GM18498 (cell line): ENCODE measurements around the gene HDAC11.
A peak's percentile ranks its signal among the peaks of the same experiment; 100 is the strongest.
"Not testable (repeated sequence)": the region's sequence is repeated elsewhere in the genome, so short reads cannot be mapped to it uniquely, and the experiment has no call there.

Experiments
- ATAC-seq: cut with Tn5 transposase; IDR thresholded peaks from one replicate; pipeline ENCODE4 v1.9.1; 2021; ENCODE audit warnings: mild to moderate bottlenecking, moderate library complexity; ENCODE audit not compliant: unreplicated experiment

The HDAC11 gene

DNA sequence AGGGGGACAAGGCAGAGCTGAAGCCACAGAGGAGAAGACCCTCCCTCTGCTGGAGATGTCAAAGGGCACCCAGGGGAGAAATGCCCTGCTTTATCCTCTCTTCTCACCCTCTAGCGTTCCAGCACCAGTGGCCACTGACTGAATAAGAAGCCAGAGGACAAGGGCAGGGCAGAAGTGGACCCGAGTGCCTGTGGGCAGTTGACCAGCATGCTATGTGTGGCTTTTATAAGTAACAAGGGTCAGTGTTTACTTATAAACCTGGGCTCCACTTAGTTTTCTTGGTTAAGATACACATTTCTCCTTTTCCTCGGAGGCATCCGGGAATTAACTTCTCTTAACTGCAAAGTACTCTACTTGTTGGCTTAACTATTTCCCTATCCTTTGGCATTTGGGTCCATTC, 13.3 kb upstream of the HDAC11 start:
- ATAC-seq = no peak

DNA sequence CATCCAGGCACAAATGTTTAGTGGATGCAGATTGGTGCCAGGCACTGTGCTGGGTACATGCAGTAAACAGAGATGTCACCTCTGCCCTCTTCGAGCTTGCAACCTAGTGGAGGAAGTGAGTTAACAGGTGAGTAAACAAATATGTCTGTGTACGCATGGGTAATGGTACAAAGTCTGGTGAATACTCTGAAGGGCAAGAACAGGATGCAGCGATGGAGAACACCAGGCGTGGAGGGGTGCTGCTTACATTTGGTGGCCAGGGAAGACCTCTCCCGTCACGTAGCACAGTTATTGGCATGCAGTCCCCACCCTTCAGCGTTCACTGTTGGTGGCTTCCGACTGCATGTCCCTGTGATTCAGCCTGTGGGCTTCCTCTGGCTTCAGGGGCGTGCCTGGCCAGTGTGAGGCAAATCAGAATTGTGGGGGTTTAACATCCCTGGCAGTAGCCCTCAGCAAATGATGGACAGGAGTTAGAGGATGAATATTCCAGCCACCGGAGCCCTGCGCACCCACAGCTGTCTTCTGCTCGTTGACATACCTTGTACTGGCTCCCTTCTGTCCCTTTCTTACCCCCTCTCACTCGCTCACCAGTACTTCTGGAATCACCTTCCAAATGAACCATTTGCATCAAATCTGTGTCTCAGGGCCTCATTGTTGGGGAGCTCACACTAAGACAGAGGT, 9.1 kb upstream of the HDAC11 start:
- no peak for ATAC-seq

DNA sequence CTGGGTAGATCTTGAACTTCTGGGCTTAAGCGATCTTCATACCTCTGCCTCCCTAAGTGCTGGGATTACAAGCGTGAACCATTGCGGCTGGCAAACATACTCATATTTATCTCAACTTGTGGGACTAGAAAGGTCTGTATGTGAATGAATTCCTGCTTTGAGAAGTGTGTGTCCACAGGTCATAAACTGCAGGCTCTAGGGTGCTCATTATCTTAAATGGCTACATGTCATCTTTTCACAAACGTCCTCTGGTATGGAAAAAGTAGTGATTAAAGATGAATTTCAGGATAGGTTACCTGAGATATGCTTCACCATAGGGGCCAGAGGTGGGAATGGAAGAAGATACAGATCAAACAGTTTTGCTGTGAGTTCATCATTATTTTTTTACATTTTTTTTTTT, 7.8 kb upstream of the HDAC11 start:
- ATAC-seq = no peak

DNA sequence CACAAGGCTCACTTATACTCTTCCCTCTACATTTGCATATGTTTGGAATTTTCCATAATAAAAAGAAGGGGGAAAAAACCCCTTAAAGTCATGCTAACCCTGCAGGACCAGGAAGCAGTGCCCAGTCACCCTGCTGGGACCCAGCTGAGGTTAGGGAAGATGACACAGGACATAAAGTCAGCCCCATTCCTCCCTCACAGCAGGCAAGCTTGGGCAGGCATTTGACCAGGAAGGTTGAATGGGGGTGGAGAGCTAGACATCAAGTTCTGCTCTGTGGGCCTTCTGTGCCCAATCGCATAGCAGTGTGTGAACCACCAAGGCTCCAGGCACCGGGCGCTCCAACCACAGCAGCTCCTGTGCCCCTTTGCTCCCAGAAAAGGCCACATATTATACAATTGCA, 7.1 kb upstream of the HDAC11 start:
- ATAC-seq = no peak

DNA sequence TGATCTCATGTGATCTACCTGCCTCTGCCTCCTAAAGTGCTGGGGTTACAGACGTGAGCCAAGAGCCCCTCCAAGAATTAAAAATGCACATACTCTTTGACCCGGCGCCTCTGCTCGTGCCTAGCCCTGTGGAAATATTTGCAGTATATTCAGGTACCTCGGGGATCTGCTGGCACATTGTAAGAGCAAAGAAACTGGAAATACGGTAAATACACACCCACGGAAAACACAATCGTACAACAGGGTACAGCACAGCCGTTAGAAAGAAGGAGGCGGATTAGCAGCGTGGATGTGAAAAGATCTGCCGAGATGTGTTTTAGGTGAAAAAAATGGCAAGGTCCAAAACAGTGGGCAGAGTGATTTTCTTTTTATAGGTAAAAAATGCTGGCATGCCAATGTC, 6.1 kb upstream of the HDAC11 start:
- ATAC-seq = no peak

DNA sequence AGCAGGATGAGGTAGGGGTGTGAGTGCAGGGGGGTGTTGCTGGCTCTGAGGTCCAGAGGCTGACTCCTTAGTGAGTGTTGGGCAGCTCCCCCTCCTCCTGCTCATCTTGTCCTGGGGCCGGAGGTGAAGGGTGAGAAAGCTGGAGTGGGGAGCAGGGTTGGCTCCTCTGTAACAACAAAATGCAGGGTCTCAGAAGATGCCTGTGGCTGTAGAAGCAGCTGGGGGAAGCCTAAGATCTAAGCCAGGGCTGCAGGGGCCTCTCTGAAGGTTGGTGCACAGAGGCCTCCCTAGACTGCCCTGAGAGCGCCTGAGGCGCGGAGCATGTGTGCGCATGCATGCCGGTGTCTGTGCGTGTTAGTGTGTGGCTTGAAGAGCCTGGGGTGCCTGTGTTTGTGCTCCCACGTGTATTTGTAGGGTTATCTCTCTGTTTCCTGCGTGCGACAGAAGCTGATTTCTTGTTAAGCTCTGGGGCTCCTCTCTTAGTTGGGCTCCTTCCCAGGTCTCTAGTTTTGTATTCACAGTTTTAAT, 5.3 kb upstream of the HDAC11 start:
- ATAC-seq = no peak

DNA sequence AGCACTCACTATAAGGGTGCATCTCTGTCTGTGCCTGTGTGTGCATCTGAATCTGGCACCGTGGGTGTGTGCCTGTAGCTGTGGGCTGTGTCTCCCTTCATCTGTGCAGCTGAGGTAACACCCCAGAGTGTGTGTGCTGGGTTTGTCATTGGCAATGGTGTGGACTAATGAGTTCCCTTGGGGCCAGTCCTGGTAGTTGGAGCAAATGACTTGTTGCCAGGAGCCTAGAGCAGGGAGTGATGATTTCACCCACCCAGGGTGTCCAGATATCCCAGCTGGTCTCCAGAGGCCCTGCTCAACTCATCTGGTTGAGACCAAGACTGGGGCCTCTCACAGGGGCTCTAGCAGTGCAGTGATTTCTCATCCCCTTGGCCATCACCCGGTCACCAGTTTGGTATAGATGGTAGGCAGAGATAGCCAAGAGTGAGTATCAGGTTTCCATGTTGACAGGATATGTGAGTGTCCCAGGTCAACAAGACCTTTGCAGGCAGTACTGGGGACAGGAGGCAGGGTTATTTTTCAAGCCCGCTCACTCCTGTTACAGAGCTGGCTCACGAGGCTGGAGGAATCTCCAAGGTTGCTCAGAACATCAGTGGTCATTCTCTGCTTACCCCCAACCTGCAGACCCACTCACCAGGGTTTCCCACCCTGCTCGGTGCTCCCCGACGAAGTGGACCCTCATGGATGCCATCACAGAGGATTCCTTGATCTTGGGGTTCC, 4.1 kb upstream of the HDAC11 start:
- no peak for ATAC-seq

- ATAC-seq = no peak
Measured at GRCh38 chr3:13477943-13478342, 2.2 kb upstream of the HDAC11 start.

DNA sequence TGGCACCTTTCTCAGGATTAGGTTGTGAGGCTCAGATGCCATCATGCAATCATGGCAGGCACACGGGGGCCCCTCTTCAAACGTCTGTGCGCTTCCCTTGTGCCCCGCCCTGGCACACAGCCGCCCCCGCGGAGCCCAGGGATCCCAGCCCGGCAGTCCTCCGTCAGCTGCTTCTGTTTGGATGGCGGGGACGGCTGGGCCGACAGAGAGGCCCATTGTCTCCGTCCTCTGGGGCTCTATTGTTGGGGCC, 849 bp upstream of the HDAC11 start:
- no peak for ATAC-seq

DNA sequence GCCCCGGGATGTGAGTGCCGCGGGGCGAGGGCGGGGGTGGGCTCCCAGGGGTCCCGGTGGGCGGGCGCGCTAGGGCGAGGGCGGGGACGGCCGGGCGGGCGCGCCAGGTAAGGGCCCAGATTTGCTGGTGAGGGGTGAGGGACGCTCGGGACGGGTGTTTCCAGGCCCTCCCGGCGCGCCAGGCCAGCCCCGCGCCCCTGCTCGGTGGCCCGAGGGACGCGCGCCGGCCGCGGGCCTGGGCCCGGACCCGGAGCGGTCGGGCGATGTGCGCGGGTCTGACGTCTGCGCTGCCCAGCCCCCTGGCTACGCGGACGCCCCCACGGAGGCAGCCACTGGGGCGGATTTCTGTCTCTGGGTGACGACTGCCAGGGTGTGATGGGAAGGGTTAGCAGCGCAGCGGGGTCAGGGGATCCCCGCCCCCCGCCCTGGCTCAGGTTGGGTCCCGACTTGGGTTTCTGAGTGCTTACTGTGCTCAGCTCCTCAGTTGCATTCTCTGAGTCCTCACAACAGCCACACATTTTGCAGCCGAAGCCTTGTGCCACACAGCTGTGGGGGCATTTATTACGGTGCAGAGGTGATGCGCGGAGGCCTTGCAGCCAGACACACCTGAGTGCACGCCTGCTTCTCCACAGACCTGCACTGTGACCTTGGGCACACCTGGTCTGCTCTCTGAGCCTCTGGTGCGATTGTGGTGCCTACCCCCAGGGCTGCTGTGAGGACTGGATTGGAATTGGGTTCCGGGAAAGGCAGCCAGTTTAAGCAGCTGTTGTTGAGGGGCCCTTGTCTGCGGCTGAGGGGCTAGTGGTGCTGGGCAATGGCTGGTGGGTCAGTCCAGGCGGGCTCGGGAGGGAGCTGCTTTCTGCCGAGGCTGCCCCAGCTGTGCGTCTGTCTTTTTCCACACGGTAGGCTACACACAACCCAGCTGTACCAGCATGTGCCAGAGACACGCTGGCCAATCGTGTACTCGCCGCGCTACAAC, 523 bp downstream of the HDAC11 start:
- peak; percentile 20 for ATAC-seq

- ATAC-seq = no peak
Measured at GRCh38 chr3:13482106-13482690, 2.1 kb downstream of the HDAC11 start.

GRCh38 chr3:13483286-13483685, 3.2 kb downstream of the HDAC11 start:
- no peak for ATAC-seq

- ATAC-seq = no peak
Measured at GRCh38 chr3:13483988-13484695, 4.0 kb downstream of the HDAC11 start.

DNA sequence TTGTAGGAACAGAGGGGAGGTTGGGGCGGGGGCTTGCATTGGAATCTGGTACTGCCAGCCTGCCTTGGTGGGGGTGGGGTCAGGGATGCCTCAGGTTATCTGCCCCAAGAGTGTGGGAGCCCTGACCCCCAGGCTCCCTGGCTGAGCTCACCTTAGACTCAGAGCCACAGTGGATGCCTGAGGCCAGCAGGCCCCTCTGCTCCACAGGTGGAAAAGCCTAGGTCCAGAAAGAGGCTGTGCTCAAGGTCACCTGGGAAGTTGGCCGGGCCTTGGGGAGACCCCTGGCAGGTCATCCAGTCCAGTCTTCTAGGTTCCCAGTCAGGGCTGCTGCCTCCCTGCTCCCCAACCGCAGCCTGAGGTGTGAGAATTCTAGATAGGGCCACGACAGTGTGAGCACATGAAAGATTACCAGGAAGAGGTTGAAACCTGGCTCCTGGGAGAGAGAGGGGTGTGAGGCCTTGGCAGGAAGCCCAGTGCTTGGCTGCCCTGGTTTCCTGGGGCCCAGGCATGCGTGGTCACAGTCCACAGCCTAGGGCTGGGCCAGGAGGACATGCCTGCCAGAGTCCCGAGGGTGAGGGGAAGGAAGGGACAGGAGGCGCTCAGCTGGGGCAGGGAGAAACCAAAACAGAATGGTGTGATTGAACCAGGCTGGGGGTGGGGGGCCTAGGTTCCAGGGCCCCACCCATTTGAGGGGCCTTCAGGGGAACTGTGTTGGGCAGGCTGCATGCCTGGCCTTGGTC, 4.9 kb downstream of the HDAC11 start:
- ATAC-seq = no peak

DNA sequence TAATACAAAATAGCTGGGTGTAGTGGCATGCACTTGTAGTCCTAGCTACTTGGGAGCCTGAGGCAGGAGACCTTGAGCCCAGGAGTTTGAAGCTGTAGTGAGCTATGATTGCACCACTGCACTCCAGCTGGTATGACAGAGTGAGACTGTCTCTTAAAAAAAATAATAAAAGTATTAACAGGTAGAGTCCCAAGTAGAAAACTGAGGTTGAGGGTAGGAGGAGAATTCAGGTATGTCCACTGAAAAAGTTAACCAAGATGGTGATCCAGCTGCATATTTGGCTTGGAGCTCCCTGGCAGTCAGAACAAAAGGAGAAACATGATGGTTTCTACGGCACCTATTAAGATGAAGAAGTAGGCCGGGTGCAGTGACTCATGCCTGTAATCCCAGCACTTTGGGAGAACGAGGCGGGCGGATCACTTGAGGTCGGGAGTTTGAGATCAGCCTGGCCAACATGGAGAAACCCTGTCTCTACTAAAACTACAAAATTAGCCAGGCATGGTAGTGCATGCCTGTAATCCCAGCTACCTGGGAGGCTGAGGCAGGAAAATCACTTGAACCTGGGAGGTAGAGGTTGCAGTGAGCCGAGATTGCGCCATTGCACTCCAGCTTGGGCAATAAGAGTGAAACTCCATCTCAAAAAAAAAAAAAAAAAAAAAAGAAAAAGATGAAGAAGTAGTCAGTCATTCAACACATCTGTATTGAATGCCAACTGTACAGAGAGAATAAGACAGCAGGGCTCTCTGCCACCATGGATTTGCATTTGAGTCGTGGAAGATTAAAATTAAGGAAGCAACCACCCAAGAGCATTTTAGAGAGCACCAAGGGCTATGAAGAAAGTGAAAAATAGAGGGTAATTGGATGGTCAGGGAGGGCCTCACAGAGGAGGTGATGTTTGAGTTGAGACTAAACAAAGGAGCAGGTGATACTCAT, 5.8 kb downstream of the HDAC11 start:
- not testable (repeated sequence) for ATAC-seq

DNA sequence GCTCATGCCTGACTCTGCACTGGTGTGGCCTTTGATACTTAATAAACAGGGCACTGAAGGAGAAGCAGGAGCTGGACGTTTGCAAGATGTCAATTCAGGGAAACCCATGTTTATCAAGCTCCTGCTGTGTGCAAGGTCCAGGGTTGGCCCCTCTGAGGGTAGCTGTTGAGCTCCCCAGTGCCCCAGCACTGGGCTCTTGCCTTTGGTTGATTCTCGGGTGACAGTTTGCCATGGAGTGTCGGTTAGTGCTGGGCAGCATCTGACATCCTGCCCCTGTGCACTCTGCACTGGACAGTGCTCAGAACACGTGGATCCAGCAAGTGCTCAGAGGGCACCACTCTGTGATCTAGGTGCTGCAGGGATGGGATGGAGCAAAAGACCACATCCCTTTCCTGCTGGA, 7.3 kb downstream of the HDAC11 start:
- ATAC-seq = no peak

- no peak for ATAC-seq
Measured at GRCh38 chr3:13491206-13491974, 11.3 kb downstream of the HDAC11 start.

GRCh38 chr3:13492048-13492447, 11.9 kb downstream of the HDAC11 start:
- ATAC-seq = no peak
